Panc1 (cell line): ENCODE data around the gene ALG2. TPM values are rescaled to one million over a fixed set of nuclear protein-coding genes. Genes with fewer than 3 reads are reported as not detected.

Experiments used
- ATAC-seq: fragments of 200-7000 bp; cut with Tn5 transposase; 2 replicates; pipeline ENCODE4 v1.9.1; 2020; ENCODE audit warnings: mild to moderate bottlenecking, moderate library complexity
- BruUV-seq: library from RNA; stranded (reverse); fragments of 400-500 nt; replicated peaks from 2 replicates; lab custom pipeline; 2021; lab: Mats Ljungman, UMichigan
- CTCF ChIA-PET: fragments of 300-600 bp; sonication (Branson Sonifier 250); formaldehyde crosslinking; loops from one replicate; lab custom pipeline; 2022; ENCODE audit warnings: antibody characterized with exemption; lab: Charles Lee
- POLR2A ChIA-PET: fragments of 300-600 bp; sonication (Branson Sonifier 250); formaldehyde crosslinking; loops from one replicate; lab custom pipeline; 2022; ENCODE audit warnings: antibody characterized with exemption; lab: Charles Lee
- DNase-seq: peaks from one replicate; pipeline ENCODE4 v3.0.0-alpha.2; 2010; ENCODE audit warnings: low read depth, low spot score
- H3K27ac ChIP-seq: 2 replicates; pipeline ENCODE4 v1.5.1; 2011; ENCODE audit warnings: mild to moderate bottlenecking, low read length, inconsistent platforms
- H3K27me3 ChIP-seq: fragments of 200-500 bp; sonication (Bioruptor generic); 2 replicates; pipeline ENCODE4 v1.6.0; 2014; ENCODE audit warnings: low read length, inconsistent platforms; ENCODE audit not compliant: control insufficient read depth, insufficient read depth
- H3K36me3 ChIP-seq: fragments of 200-500 bp; sonication (Bioruptor generic); 2 replicates; pipeline ENCODE4 v1.5.1; 2014; ENCODE audit warnings: inconsistent platforms, mild to moderate bottlenecking, low read length, moderate library complexity; ENCODE audit not compliant: control insufficient read depth, insufficient read depth
- H3K4me1 ChIP-seq: 2 replicates; pipeline ENCODE4 v1.5.1; 2011; ENCODE audit warnings: inconsistent platforms, mild to moderate bottlenecking, low read length, moderate library complexity; ENCODE audit not compliant: control insufficient read depth, insufficient read depth
- H3K4me3 ChIP-seq, 2 experiments: 2 replicates each; pipeline ENCODE4 v1.5.1; 2011 to 2012; ENCODE audit warnings: low read depth in 2 of 2, low read length in 2 of 2, mild to moderate bottlenecking in 2 of 2, inconsistent platforms in 1 of 2, moderate library complexity in 1 of 2
- H3K9me3 ChIP-seq: fragments of 200-500 bp; sonication (Bioruptor generic); 2 replicates; pipeline ENCODE4 v1.5.1; 2014; ENCODE audit warnings: low read depth, mild to moderate bottlenecking, inconsistent platforms, low read length, moderate library complexity; ENCODE audit not compliant: control insufficient read depth, insufficient read depth
- POLR2AphosphoS5 ChIP-seq: IDR thresholded peaks from 2 replicates; pipeline ENCODE4 v1.6.1; 2012; ENCODE audit warnings: mild to moderate bottlenecking, low read depth, low read length, moderate library complexity
- SIN3A ChIP-seq: IDR thresholded peaks from 2 replicates; pipeline ENCODE4 v1.6.1; 2012; ENCODE audit warnings: low read depth, mild to moderate bottlenecking, low read length, moderate library complexity, borderline replicate concordance; ENCODE audit not compliant: insufficient read depth
- TCF7L2 ChIP-seq: IDR thresholded peaks from 2 replicates; pipeline ENCODE4 v1.6.1; 2011; ENCODE audit warnings: mild to moderate bottlenecking, low read depth, low read length, inconsistent platforms
- in situ Hi-C: cut with HindIII; loops from 2 replicates; pipeline ENCODE4 v1.10.0; 2016; ENCODE audit warnings: low sequenced_read_pairs, low pct_unique_long_range_greater_than_20kb
- intact Hi-C: fragments of 100-400 bp; cut with micrococcal nuclease; formaldehyde crosslinking; loops from one replicate; pipeline ENCODE4 v1.10.0; 2022; ENCODE audit not compliant: unreplicated experiment
- total RNA-seq: library from RNA; stranded (reverse); gene quantifications from one replicate; pipeline ENCODE4 v1.2.1, GENCODE V29; 2021; ENCODE audit not compliant: unreplicated experiment
- TF ChIP-seq, protein P1 (sequence below), 2 experiments: IDR thresholded peaks; 2 replicates each; pipeline ENCODE4 v1.6.1; 2011 to 2012; ENCODE audit warnings: low read depth in 2 of 2, control low read depth in 1 of 2, low read length in 1 of 2, mild to moderate bottlenecking in 1 of 2, moderate library complexity in 1 of 2; ENCODE audit not compliant: insufficient read depth in 1 of 2
- TF ChIP-seq, protein P2 (sequence below): fragments of 450-650 bp; IDR thresholded peaks from 2 replicates; pipeline ENCODE4 v1.5.1; 2017; ENCODE audit warnings: mild to moderate bottlenecking

ALG2 gene
- total RNA-seq, 1 experiment from 2014 or later = 20.8 TPM

DNA sequence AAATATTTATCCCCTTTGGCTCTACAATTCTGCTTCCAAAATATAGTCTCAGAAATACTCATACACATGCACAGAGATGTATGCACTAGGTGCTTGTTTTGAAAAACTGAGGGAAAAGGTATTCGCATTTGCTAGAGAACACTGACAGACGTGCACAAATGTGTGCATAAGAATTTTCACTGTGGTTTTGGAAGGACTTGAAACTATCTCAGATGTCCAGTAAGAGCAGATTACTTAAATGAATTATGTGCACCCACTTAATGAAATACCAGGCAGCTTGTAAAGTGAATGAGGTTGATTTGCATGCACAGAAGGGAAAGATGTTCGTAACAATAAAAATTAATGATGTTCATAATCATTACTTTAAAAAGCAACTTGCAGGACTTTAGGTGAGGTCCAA is 48.7 kb upstream of the ALG2 start:
- Histone ChIP-seq H3K36me3 (no peaks in the 10 kb centered on the region), H3K27ac (no peak overlapping the region), H3K4me1 (no peaks in the 10 kb centered on the region), H3K4me3 (no peak overlapping the region), H3K27me3 (no peaks in the 10 kb centered on the region; the same call in none of the 2 replicates), H3K9me3 (no peaks in the 10 kb centered on the region)
- intact Hi-C loops (no loop called here), in situ Hi-C loops (no loop called here)
- ATAC-seq = no peak
- POLR2A ChIA-PET = no interaction called here
- TF ChIP-seq POLR2AphosphoS5 (no peak), TCF7L2 (no peak), SIN3A (no peak)
- TF ChIP-seq, protein P1, sequence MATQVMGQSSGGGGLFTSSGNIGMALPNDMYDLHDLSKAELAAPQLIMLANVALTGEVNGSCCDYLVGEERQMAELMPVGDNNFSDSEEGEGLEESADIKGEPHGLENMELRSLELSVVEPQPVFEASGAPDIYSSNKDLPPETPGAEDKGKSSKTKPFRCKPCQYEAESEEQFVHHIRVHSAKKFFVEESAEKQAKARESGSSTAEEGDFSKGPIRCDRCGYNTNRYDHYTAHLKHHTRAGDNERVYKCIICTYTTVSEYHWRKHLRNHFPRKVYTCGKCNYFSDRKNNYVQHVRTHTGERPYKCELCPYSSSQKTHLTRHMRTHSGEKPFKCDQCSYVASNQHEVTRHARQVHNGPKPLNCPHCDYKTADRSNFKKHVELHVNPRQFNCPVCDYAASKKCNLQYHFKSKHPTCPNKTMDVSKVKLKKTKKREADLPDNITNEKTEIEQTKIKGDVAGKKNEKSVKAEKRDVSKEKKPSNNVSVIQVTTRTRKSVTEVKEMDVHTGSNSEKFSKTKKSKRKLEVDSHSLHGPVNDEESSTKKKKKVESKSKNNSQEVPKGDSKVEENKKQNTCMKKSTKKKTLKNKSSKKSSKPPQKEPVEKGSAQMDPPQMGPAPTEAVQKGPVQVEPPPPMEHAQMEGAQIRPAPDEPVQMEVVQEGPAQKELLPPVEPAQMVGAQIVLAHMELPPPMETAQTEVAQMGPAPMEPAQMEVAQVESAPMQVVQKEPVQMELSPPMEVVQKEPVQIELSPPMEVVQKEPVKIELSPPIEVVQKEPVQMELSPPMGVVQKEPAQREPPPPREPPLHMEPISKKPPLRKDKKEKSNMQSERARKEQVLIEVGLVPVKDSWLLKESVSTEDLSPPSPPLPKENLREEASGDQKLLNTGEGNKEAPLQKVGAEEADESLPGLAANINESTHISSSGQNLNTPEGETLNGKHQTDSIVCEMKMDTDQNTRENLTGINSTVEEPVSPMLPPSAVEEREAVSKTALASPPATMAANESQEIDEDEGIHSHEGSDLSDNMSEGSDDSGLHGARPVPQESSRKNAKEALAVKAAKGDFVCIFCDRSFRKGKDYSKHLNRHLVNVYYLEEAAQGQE (IDR thresholded peaks at IDR 0.05; ENCODE audit: insufficient read depth in 1 of 2, low read depth in 2 of 2, low read length in 1 of 2) = no peak
- TF ChIP-seq, protein P2, sequence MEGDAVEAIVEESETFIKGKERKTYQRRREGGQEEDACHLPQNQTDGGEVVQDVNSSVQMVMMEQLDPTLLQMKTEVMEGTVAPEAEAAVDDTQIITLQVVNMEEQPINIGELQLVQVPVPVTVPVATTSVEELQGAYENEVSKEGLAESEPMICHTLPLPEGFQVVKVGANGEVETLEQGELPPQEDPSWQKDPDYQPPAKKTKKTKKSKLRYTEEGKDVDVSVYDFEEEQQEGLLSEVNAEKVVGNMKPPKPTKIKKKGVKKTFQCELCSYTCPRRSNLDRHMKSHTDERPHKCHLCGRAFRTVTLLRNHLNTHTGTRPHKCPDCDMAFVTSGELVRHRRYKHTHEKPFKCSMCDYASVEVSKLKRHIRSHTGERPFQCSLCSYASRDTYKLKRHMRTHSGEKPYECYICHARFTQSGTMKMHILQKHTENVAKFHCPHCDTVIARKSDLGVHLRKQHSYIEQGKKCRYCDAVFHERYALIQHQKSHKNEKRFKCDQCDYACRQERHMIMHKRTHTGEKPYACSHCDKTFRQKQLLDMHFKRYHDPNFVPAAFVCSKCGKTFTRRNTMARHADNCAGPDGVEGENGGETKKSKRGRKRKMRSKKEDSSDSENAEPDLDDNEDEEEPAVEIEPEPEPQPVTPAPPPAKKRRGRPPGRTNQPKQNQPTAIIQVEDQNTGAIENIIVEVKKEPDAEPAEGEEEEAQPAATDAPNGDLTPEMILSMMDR = no peak
- DNase-seq = no peak
- BruUV-seq = no TSS peak
- CTCF ChIA-PET = no interaction called here

DNA sequence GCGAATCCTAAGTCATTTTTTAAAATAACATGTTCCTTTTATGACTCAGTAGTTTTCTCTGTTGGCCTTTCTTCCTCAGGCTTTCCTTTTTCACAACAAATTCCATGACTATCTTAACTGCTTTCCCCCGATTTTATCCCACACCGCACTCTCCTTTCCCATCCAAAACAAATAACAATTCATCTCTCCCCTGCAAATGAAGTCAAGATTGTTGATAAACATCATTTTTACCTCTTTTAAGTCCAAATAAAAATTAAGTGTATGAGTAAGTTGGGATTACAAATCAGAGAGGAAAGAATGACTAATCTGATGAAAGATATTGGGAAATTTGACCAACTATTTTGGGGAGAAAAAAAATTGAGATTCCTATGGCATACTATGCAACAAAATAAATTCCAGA is 47.7 kb upstream of the ALG2 start:
- H3K36me3 ChIP-seq = no peaks in the 10 kb centered on the region
- H3K27ac ChIP-seq = no peak overlapping the region
- no peaks in the 10 kb centered on the region; the same call in none of the 2 replicates for H3K27me3 ChIP-seq
- no peak for TF ChIP-seq TCF7L2
- TF ChIP-seq, protein P1 (IDR thresholded peaks at IDR 0.05; ENCODE audit: insufficient read depth in 1 of 2, low read depth in 2 of 2, low read length in 1 of 2) = no peak
- TF ChIP-seq, protein P2 = no peak
- no peak for TF ChIP-seq SIN3A
- no peaks in the 10 kb centered on the region for H3K9me3 ChIP-seq
- no TSS peak for BruUV-seq
- DNase-seq = no peak
- ChIA-PET POLR2A (no interaction called here), CTCF (no interaction called here)
- ATAC-seq = no peak
- in situ Hi-C loops (no loop called here), intact Hi-C loops (loop anchor here (10.0 kb wide), 1 partner anchor 745 kb away; no protein-coding TSS in a partner anchor)
- no peaks in the 10 kb centered on the region for H3K4me1 ChIP-seq
- H3K4me3 ChIP-seq = no peak overlapping the region
